GM23338 (cell line): ENCODE data around the gene NRXN2. TPM values are rescaled to one million over a fixed set of nuclear protein-coding genes. Genes with fewer than 3 reads are reported as not detected.

Experiments
- ATAC-seq: fragments of 200-7000 bp; cut with Tn5 transposase; 3 replicates; pipeline ENCODE4 v1.9.1; 2020
- DNase-seq: peaks from one replicate; pipeline ENCODE4 v3.0.0-alpha.2; 2015; ENCODE audit warnings: low spot score
- H2AFZ ChIP-seq: fragments of 200-600 bp; sonication (generic); 2 replicates; pipeline ENCODE4 v1.8.0; 2016; ENCODE audit warnings: antibody characterized with exemption, mild to moderate bottlenecking, moderate library complexity
- H3F3A ChIP-seq: fragments of 200-600 bp; sonication (generic); replicated peaks from 2 replicates; pipeline ENCODE4 v1.8.0; 2017; ENCODE audit warnings: antibody characterized with exemption, mixed run types, low read depth
- H3K27ac ChIP-seq: fragments of 200-600 bp; sonication (generic); 2 replicates; pipeline ENCODE4 v1.6.1; 2016; ENCODE audit warnings: low read depth
- H3K27me3 ChIP-seq: fragments of 200-600 bp; sonication (generic); 2 replicates; pipeline ENCODE4 v1.8.0; 2016; ENCODE audit warnings: mild to moderate bottlenecking, mixed run types, moderate library complexity; ENCODE audit not compliant: insufficient read depth
- H3K36me3 ChIP-seq: fragments of 200-600 bp; sonication (generic); 2 replicates; pipeline ENCODE4 v1.8.0; 2016; ENCODE audit warnings: mild to moderate bottlenecking; ENCODE audit not compliant: insufficient read depth
- H3K4me1 ChIP-seq: fragments of 200-600 bp; sonication (generic); 2 replicates; pipeline ENCODE4 v1.8.0; 2016; ENCODE audit warnings: mild to moderate bottlenecking, moderate library complexity; ENCODE audit not compliant: insufficient read depth
- H3K4me2 ChIP-seq: fragments of 200-600 bp; sonication (generic); 2 replicates; pipeline ENCODE4 v1.7.1; 2017; ENCODE audit warnings: mixed run types
- H3K4me3 ChIP-seq: fragments of 200-600 bp; sonication (generic); 2 replicates; pipeline ENCODE4 v1.6.1; 2016; ENCODE audit warnings: mixed run types
- H3K79me2 ChIP-seq: fragments of 200-600 bp; sonication (generic); replicated peaks from 2 replicates; pipeline ENCODE4 v1.8.0; 2017; ENCODE audit warnings: mild to moderate bottlenecking; ENCODE audit not compliant: insufficient read depth
- H3K9me2 ChIP-seq: fragments of 200-600 bp; sonication (generic); 2 replicates; pipeline ENCODE4 v1.8.0; 2017; ENCODE audit not compliant: insufficient read depth
- H4K20me1 ChIP-seq: fragments of 200-600 bp; sonication (generic); replicated peaks from 2 replicates; pipeline ENCODE4 v1.8.0; 2017; ENCODE audit warnings: mild to moderate bottlenecking; ENCODE audit not compliant: insufficient read depth
- H3K27ac Mint-ChIP-seq: 2 replicates; pipeline ENCODE4 v1.8.0; 2020; ENCODE audit warnings: inconsistent platforms, mild to moderate bottlenecking, moderate library complexity, mixed read lengths
- H3K27me3 Mint-ChIP-seq: 3 replicates; pipeline ENCODE4 v1.8.0; 2022; ENCODE audit warnings: low read depth, mild to moderate bottlenecking, moderate library complexity, mixed read lengths, inconsistent platforms; ENCODE audit not compliant: insufficient read depth, poor library complexity
- H3K36me3 Mint-ChIP-seq: 3 replicates; pipeline ENCODE4 v1.8.0; 2021; ENCODE audit warnings: low read depth, mild to moderate bottlenecking, inconsistent platforms, moderate library complexity, mixed read lengths
- H3K4me1 Mint-ChIP-seq: 3 replicates; pipeline ENCODE4 v1.8.0; 2020; ENCODE audit warnings: mild to moderate bottlenecking, inconsistent platforms, mixed read lengths
- H3K4me3 Mint-ChIP-seq: 3 replicates; pipeline ENCODE4 v1.8.0; 2021; ENCODE audit warnings: moderate library complexity, mild to moderate bottlenecking, inconsistent platforms, mixed read lengths
- H3K9me3 Mint-ChIP-seq: 3 replicates; pipeline ENCODE4 v1.8.0; 2020; ENCODE audit warnings: moderate library complexity, mild to moderate bottlenecking, inconsistent platforms, mixed read lengths
- ETS1 ChIP-seq: IDR thresholded peaks from 2 replicates; pipeline ENCODE4 v1.6.1; 2016; ENCODE audit warnings: antibody characterized with exemption
- EZH2 ChIP-seq: fragments of 200-600 bp; sonication (generic); IDR thresholded peaks from one replicate; pipeline ENCODE4 v1.8.0; 2017; ENCODE audit warnings: antibody characterized with exemption, mild to moderate bottlenecking, low read depth; ENCODE audit not compliant: unreplicated experiment
- JUNB ChIP-seq: IDR thresholded peaks from one replicate; pipeline ENCODE4 v1.6.1; 2016; ENCODE audit warnings: antibody characterized with exemption; ENCODE audit not compliant: unreplicated experiment
- POLR2AphosphoS5 ChIP-seq: IDR thresholded peaks from 2 replicates; pipeline ENCODE4 v1.6.1; 2016; ENCODE audit warnings: antibody characterized with exemption, low read depth
- REST ChIP-seq: IDR thresholded peaks from one replicate; pipeline ENCODE4 v1.6.1; 2018; ENCODE audit warnings: antibody characterized with exemption; ENCODE audit not compliant: unreplicated experiment
- STAT1 ChIP-seq: IDR thresholded peaks from one replicate; pipeline ENCODE4 v1.6.1; 2016; ENCODE audit warnings: antibody characterized with exemption; ENCODE audit not compliant: unreplicated experiment
- ZNF331 ChIP-seq: fragments of 250-450 bp; sonication (Bioruptor Pico); IDR thresholded peaks from 2 replicates; pipeline ENCODE4 v1.5.0; 2020; ENCODE audit warnings: low read depth, mild to moderate bottlenecking, moderate library complexity
- ZNF462 ChIP-seq: fragments of 250-450 bp; sonication (Bioruptor Pico); IDR thresholded peaks from 2 replicates; pipeline ENCODE4 v1.5.0; 2020; ENCODE audit warnings: mild to moderate bottlenecking, moderate library complexity
- polyA plus RNA-seq: library from polyadenylated mRNA; unstranded; fragments of >200 nt; fragmentation: Nextera tagmentation; extraction: Ambion mirVana; gene quantifications from 2 replicates; pipeline ENCODE4 v1.2.1, GENCODE V29; 2016
- total RNA-seq: library from RNA; depleted of rRNA; stranded (reverse); fragments of >200 nt; shearing (Covaris generic); gene quantifications from 2 replicates; pipeline ENCODE4 v1.2.3, GENCODE V29; 2014

The NRXN2 gene
- total and polyA plus RNA-seq, 2 experiments from 2014 or later = 3.4 to 17.0 TPM

DNA sequence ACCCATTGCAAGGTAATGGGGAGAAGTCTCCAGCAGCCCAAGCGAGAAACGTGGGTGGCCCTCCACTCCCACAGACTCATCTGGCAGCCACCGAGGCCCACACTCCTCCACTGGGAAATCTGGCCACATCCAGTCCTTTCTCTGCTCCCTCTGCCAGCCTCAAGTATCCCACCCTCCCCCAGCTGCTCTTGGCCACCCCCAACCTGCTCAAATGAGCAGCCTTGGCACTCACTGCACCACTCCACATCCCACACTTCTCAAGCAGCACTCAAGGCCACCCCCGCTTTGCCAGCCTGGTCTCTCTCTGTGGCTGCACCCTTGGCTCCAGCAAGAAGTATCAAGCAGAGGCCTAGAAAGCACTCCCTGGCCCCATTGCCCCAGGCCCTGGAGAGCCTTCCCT lies 103.8 kb downstream of the NRXN2 start:
- Mint-ChIP-seq H3K27ac (0 out of 2 replicates have a peak overlapping the region, but pooled peaks have one; percentile 38), H3K9me3 (no peaks in the 10 kb centered on the region), H3K36me3 (no peaks in the 10 kb centered on the region; the same call in 2 of the 3 replicates), H3K4me3 (no peak overlapping the region), H3K4me1 (peaks cover 16% of the 10 kb centered on the region), H3K27me3 (peaks cover 18% of the 10 kb centered on the region)
- H3K9me2 ChIP-seq = no peaks in the 10 kb centered on the region
- no peaks in the 10 kb centered on the region for H3K79me2 ChIP-seq
- no peak overlapping the region for H2AFZ ChIP-seq
- no peaks in the 10 kb centered on the region for H3K27me3 ChIP-seq
- DNase-seq (no peak), ATAC-seq (no peak)
- H4K20me1 ChIP-seq = no peaks in the 10 kb centered on the region
- H3K4me1 ChIP-seq = peaks cover 5% of the 10 kb centered on the region; the same call in 1 of the 2 replicates
- no peak overlapping the region for H3K27ac ChIP-seq
- TF ChIP-seq ETS1 = no peak
- no peak for TF ChIP-seq EZH2
- no peak for TF ChIP-seq ZNF462 (CRISPR knock-in tag)
- no peak for TF ChIP-seq STAT1
- no peak for TF ChIP-seq POLR2AphosphoS5
- no peak for TF ChIP-seq REST
- TF ChIP-seq JUNB = no peak
- no peak for TF ChIP-seq ZNF331
- H3K36me3 ChIP-seq = no peaks in the 10 kb centered on the region
- H3K4me2 ChIP-seq = no peak overlapping the region
- no peak overlapping the region for H3K4me3 ChIP-seq
- H3F3A ChIP-seq = no peaks in the 10 kb centered on the region
